ENCODE measurements around the gene PTHLH. TPM values are rescaled to one million over a fixed set of nuclear protein-coding genes. Genes with fewer than 3 reads are reported as not detected.

The PTHLH gene
- total RNA-seq, 4 donors from 2014 or later: 4.5 to 9.6 (median 5.6) TPM

GRCh38 chr12:27952510-27952909 lies 20.0 kb downstream of the PTHLH start:
- intact Hi-C loops (cut with DNase I): no loop called here
- 54 to 88% methylated on average over 5 of the region's 5 CpGs for WGBS, 2 donors
- TF ChIP-seq CTCF (IDR thresholded peaks at IDR 0.05): no peak

GRCh38 chr12:27951898-27952297 lies 20.6 kb downstream of the PTHLH start:
- H3K27me3 ChIP-seq: no peaks in the 10 kb centered on the region
- WGBS, 2 donors: 84 to 86% methylated on average over 7 of the region's 7 CpGs
- no peaks in the 10 kb centered on the region for H3K4me1 ChIP-seq
- H3K9me3 ChIP-seq: no peaks in the 10 kb centered on the region
- H3K27ac ChIP-seq: no peak overlapping the region
- intact Hi-C loops (cut with DNase I): no loop called here
- TF ChIP-seq POLR2A (IDR thresholded peaks at IDR 0.05): no peak
- TF ChIP-seq CTCF (IDR thresholded peaks at IDR 0.05): no peak
- H3K36me3 ChIP-seq: no peaks in the 10 kb centered on the region
- H3K4me3 ChIP-seq: no peak overlapping the region
- no peak for DNase-seq

More at GRCh38 chr12:27952510-27952909, 20.0 kb downstream of the PTHLH start:
- Histone ChIP-seq H3K9me3 (no peaks in the 10 kb centered on the region), H3K36me3 (no peaks in the 10 kb centered on the region), H3K27me3 (no peaks in the 10 kb centered on the region), H3K4me1 (no peaks in the 10 kb centered on the region), H3K4me3 (no peak overlapping the region), H3K27ac (no peak overlapping the region)
- no peak for DNase-seq

GRCh38 chr12:27946421-27946820 lies 26.1 kb downstream of the PTHLH start:
- intact Hi-C loops (cut with DNase I): loop anchor here (10.0 kb wide), 1 partner anchor 222 kb away; no protein-coding TSS in a partner anchor

GRCh38 chr12:27940756-27941402 lies 31.7 kb downstream of the PTHLH start:
- H3K36me3 ChIP-seq: no peaks in the 10 kb centered on the region
- no peak overlapping the region for H3K27ac ChIP-seq
- intact Hi-C loops (cut with DNase I): loop anchor here (10.0 kb wide), 1 partner anchor 216 kb away; no protein-coding TSS in a partner anchor
- H3K4me3 ChIP-seq: no peak overlapping the region
- no peaks in the 10 kb centered on the region for H3K4me1 ChIP-seq
- peak; percentile 3 for DNase-seq
- no peaks in the 10 kb centered on the region for H3K27me3 ChIP-seq
- 31 to 37% methylated on average over 4 of the region's 4 CpGs for WGBS, 2 donors
- H3K9me3 ChIP-seq: no peaks in the 10 kb centered on the region
- TF ChIP-seq POLR2A (IDR thresholded peaks at IDR 0.05): no peak
- TF ChIP-seq CTCF (IDR thresholded peaks at IDR 0.05): peak; percentile 53 to 86 (median 76)

More at GRCh38 chr12:27946421-27946820, 26.1 kb downstream of the PTHLH start:
- no peak overlapping the region for H3K27ac ChIP-seq
- H3K4me3 ChIP-seq: no peak overlapping the region
- H3K9me3 ChIP-seq: no peaks in the 10 kb centered on the region
- H3K4me1 ChIP-seq: no peaks in the 10 kb centered on the region
- TF ChIP-seq CTCF (IDR thresholded peaks at IDR 0.05): no peak
- TF ChIP-seq POLR2A (IDR thresholded peaks at IDR 0.05): no peak
- WGBS, 2 donors: 76 to 100% methylated on average over 1 of the region's 1 CpG
- H3K27me3 ChIP-seq: no peaks in the 10 kb centered on the region
- no peak for DNase-seq
- no peaks in the 10 kb centered on the region for H3K36me3 ChIP-seq

GRCh38 chr12:27940245-27940644 lies 32.3 kb downstream of the PTHLH start:
- no peak for DNase-seq
- no peak overlapping the region for H3K4me3 ChIP-seq
- H3K9me3 ChIP-seq: no peaks in the 10 kb centered on the region
- H3K36me3 ChIP-seq: no peaks in the 10 kb centered on the region
- H3K27me3 ChIP-seq: no peaks in the 10 kb centered on the region
- TF ChIP-seq CTCF (IDR thresholded peaks at IDR 0.05) (no peak), POLR2A (IDR thresholded peaks at IDR 0.05) (no peak)
- intact Hi-C loops (cut with DNase I): loop anchor here (10.0 kb wide), 1 partner anchor 215 kb away; no protein-coding TSS in a partner anchor
- WGBS, 2 donors: 95% methylated on average over 3 to 4 of the region's 4 CpGs
- no peaks in the 10 kb centered on the region for H3K4me1 ChIP-seq
- no peak overlapping the region for H3K27ac ChIP-seq

Data from esophagus squamous epithelium (tissue), 5 donors.